Left lung (tissue), 10 donors: ENCODE results near the gene CSK. TPM values are rescaled to one million over a fixed set of nuclear protein-coding genes. Genes with fewer than 3 reads are reported as not detected.

Source experiments
- ATAC-seq: fragments of 200-7000 bp; cut with Tn5 transposase; one replicate; pipeline ENCODE4 v1.9.1; 2020; ENCODE audit warnings: moderate library complexity
- DNase-seq, 4 donors: peaks; one replicate each; pipeline ENCODE4 v3.0.0-alpha.2; 2013 to 2020
- H3K27ac ChIP-seq, 2 donors: fragments of 200-600 bp; sonication (generic) in 1 of 2; one replicate each; pipeline versions ENCODE4 v1.5.0 to v1.8.0; 2020 to 2021
- H3K27me3 ChIP-seq, 2 donors: fragments of 200-600 bp; sonication (generic) in 1 of 2; one replicate each; pipeline versions ENCODE4 v1.5.0 to v1.8.0; 2020 to 2021
- H3K36me3 ChIP-seq, 2 donors: fragments of 200-600 bp; sonication (generic) in 1 of 2; one replicate each; pipeline versions ENCODE4 v1.5.0 to v1.8.0; 2020 to 2021
- H3K4me1 ChIP-seq, 2 donors: fragments of 200-600 bp; one replicate each; pipeline ENCODE4 v1.8.0; 2021
- H3K4me3 ChIP-seq, 2 donors: fragments of 200-600 bp; sonication (generic) in 1 of 2; one replicate each; pipeline versions ENCODE4 v1.5.0 to v1.8.0; 2020 to 2021; ENCODE audit warnings: mild to moderate bottlenecking in 1 of 2
- H3K9me3 ChIP-seq, 2 donors: fragments of 200-600 bp; sonication (generic) in 1 of 2; one replicate each; pipeline versions ENCODE4 v1.5.0 to v1.8.0; 2020 to 2021
- intact Hi-C, 2 donors: fragments of 100-400 bp; cut with DNase I; formaldehyde crosslinking; loops; one replicate each; pipeline versions ENCODE4 v1.11.2 to v1.14.2; 2022
- polyA plus RNA-seq, 6 donors: library from polyadenylated mRNA; unstranded; fragments of 120-200 nt; gene quantifications; one replicate each; pipeline ENCODE4 v1.2.1, GENCODE V29; 2013; ENCODE audit not compliant: insufficient read length in 6 of 6
- total RNA-seq, 2 donors: library from RNA; stranded (reverse); fragmentation: NEBNext Ultra II Directional; extraction: Animal tissue kit (Norgen Biotek cat#: 25700); gene quantifications; one replicate each; pipeline ENCODE4 v1.2.1, GENCODE V29; 2021
- TF ChIP-seq, protein P1 (sequence below), 2 donors: fragments of 200-600 bp; sonication (generic) in 1 of 2; IDR thresholded peaks; one replicate each; pipeline versions ENCODE4 v1.5.0 to v1.8.0; 2021; ENCODE audit warnings: antibody characterized with exemption in 2 of 2
- donor health status: DM: no; HTN: yes; CAD: no.
- donor health status: DM: no; HTN: no; CAD: no.

Gene CSK
- total and polyA plus RNA-seq, 8 donors = 41.5 to 101 (median 49.7) TPM

DNA sequence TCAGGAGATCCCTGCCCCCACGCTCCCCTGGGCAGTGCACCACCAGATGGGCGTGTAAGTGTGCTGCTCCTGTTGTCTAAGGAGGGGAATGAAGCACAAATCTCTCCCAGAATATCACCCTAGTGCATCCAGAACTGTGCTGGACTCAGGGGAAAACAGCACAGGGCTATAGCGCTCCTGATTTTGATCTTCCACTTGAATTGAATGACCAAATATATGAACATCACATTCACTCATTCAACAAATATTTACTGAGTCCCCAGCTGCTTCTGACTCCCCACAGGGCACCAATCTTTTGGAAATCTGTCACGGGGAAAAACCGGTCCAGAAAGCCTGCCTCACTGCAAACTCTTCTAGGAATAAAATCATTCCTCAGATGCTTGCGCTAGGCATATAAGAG is 47.0 kb downstream of the CSK start:
- DNase-seq (no peak), ATAC-seq (no peak)
- H3K9me3 ChIP-seq = no peaks in the 10 kb centered on the region
- H3K27ac ChIP-seq = no peak overlapping the region
- H3K27me3 ChIP-seq = peaks cover 9 to 50% of the 10 kb centered on the region in 2 donors
- TF ChIP-seq, protein P1, sequence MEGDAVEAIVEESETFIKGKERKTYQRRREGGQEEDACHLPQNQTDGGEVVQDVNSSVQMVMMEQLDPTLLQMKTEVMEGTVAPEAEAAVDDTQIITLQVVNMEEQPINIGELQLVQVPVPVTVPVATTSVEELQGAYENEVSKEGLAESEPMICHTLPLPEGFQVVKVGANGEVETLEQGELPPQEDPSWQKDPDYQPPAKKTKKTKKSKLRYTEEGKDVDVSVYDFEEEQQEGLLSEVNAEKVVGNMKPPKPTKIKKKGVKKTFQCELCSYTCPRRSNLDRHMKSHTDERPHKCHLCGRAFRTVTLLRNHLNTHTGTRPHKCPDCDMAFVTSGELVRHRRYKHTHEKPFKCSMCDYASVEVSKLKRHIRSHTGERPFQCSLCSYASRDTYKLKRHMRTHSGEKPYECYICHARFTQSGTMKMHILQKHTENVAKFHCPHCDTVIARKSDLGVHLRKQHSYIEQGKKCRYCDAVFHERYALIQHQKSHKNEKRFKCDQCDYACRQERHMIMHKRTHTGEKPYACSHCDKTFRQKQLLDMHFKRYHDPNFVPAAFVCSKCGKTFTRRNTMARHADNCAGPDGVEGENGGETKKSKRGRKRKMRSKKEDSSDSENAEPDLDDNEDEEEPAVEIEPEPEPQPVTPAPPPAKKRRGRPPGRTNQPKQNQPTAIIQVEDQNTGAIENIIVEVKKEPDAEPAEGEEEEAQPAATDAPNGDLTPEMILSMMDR (IDR thresholded peaks at IDR 0.05) = no peak
- intact Hi-C loops = no loop called here
- H3K36me3 ChIP-seq = no peaks in the 10 kb centered on the region
- H3K4me3 ChIP-seq = no peak overlapping the region
- no peaks in the 10 kb centered on the region for H3K4me1 ChIP-seq

DNA sequence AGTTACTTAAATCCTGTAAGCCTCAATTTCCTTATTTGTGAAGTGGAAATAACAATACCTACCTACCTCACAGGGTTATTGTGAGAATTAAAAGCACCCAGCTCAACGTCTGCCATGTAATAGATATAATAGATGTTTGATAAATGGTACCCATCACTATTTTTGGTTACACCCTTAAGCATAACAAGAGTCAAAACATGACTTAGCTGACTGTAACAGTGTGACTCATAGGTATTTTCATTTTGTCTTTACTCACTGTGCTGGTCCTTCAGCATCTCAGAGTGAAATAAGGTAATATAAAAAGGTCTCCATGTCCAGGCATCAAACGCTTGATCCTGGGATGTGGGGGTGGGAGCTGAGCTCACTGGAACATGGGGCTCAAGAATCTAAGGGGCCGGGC is 47.6 kb downstream of the CSK start:
- no peaks in the 10 kb centered on the region for H3K9me3 ChIP-seq
- no peaks in the 10 kb centered on the region for H3K36me3 ChIP-seq
- ATAC-seq (no peak), DNase-seq (no peak)
- peaks cover 9 to 44% of the 10 kb centered on the region in 2 donors for H3K27me3 ChIP-seq
- TF ChIP-seq, protein P1 (IDR thresholded peaks at IDR 0.05) = no peak
- H3K4me3 ChIP-seq = no peak overlapping the region
- intact Hi-C loops = no loop called here
- no peaks in the 10 kb centered on the region for H3K4me1 ChIP-seq
- H3K27ac ChIP-seq = no peak overlapping the region

DNA sequence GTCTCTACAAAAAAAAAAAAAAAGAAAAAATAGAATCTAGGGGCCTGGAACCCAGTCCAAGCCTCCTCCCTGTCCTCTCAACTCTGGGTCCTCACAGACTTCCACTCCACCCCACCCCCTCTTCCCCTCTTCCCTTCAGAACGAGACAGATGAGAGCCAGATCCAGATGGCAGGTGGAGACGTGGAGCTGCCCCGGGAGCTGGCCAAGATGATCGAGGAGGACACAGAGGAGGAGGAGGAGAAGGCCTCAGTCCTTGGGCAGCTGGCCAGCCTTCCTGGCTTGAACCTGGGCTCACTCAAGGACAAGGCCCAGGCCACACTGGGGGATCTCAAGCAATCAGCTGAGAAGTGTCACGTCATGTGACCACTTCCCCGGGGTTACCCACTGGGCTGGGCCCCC is 48.1 kb downstream of the CSK start:
- intact Hi-C loops = no loop called here
- Histone ChIP-seq H3K27me3 (peaks cover 9 to 43% of the 10 kb centered on the region in 2 donors), H3K4me1 (no peaks in the 10 kb centered on the region), H3K9me3 (no peaks in the 10 kb centered on the region), H3K36me3 (no peaks in the 10 kb centered on the region), H3K4me3 (no peak overlapping the region), H3K27ac (no peak overlapping the region)
- ATAC-seq (no peak), DNase-seq (no peak)
- TF ChIP-seq, protein P1 (IDR thresholded peaks at IDR 0.05) = no peak

DNA sequence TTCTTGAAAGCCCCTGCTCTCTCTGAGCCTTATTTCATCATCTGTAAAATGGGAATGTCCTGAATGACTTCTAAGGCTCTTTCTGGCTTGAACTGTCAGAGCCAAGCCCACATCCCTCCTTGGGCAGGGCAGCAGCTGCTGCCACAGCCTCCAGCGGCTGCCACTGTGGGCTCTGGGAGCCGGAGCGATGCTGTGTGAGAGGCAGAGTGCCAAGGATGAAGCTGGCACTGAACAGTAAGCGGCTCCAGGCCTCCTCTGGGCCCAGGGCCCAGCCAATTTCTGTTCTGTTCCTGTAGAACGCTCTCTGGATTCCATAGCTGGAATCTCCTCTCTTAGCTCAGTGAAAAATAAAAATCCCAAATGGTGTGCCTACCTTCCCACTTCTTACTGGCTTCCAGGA is 49.0 kb downstream of the CSK start:
- peaks cover 9 to 34% of the 10 kb centered on the region in 2 donors for H3K27me3 ChIP-seq
- ATAC-seq (no peak), DNase-seq (no peak)
- TF ChIP-seq, protein P1 (IDR thresholded peaks at IDR 0.05) = no peak
- no peaks in the 10 kb centered on the region for H3K4me1 ChIP-seq
- H3K4me3 ChIP-seq = no peak overlapping the region
- no peak overlapping the region for H3K27ac ChIP-seq
- H3K9me3 ChIP-seq = no peaks in the 10 kb centered on the region
- H3K36me3 ChIP-seq = peaks cover 0 to 5% of the 10 kb centered on the region in 2 donors
- intact Hi-C loops = no loop called here

DNA sequence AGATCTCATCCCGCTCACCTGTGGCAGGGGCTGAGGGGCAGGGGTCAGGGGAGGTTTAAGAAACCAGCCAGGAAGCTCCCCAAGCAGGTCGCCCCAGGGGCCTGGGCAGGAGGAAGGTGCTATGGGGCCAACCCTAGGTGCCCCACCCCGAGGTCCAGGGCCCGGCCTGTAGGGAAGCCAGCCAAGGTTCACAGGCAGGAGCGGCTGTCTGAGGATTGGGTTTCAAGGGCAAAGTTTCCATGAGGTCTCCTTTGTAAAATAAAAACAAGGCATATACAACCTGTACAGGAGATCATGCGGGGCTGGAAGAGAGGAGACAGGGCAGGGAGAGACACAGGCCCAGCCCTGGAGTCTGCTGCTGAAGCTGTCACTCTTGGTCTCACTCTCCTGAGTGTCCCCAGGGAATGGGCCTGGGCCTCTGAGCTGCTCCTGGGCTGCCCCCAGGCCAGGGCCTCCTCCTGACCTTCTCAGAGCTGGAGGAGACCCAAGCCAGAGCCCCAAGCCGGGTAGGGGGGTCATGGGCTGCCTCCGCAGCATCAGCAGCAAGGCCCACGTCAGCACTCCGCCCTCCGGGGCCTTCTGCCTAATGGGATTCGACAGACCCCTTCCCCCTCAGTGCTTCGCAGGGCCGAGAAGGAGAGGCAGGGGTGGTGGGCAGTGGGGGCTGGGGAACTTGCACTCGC is 50.1 kb downstream of the CSK start:
- TF ChIP-seq, protein P1 (IDR thresholded peaks at IDR 0.05) = no peak
- intact Hi-C loops = no loop called here
- Histone ChIP-seq H3K36me3 (peaks cover 0 to 16% of the 10 kb centered on the region in 2 donors), H3K4me1 (no peaks in the 10 kb centered on the region), H3K9me3 (no peaks in the 10 kb centered on the region), H3K27me3 (peaks cover 2 to 23% of the 10 kb centered on the region in 2 donors), H3K27ac (no peak overlapping the region), H3K4me3 (no peak overlapping the region)
- DNase-seq (no peak), ATAC-seq (no peak)
